ENCODE measurements around the gene OR56A3. TPM values are rescaled to one million over a fixed set of nuclear protein-coding genes. Genes with fewer than 3 reads are reported as not detected.
"Not testable (repeated sequence)": the region's sequence is repeated elsewhere in the genome, so short reads cannot be mapped to it uniquely, and the experiment has no call there.

OR56A3 gene
- total and polyA plus RNA-seq, 4 experiments from 2014 or later = not detected

GRCh38 chr11:5937868-5938602 lies 4.0 kb upstream of the OR56A3 start:
- intact Hi-C loops (cut with micrococcal nuclease) = no loop called here
- Histone ChIP-seq H3K4me1 (ENCODE audit: insufficient read depth, low read length) (no peaks in the 10 kb centered on the region), H3K27ac (ENCODE audit: low read depth, low read length) (no peak overlapping the region), H3K4me3 (ENCODE audit: low read length in 2 of 2) (no peak overlapping the region), H3K9me3 (ENCODE audit: control insufficient read depth in 1 of 2, low read length in 2 of 2) (no peaks in the 10 kb centered on the region), H3K27me3 (ENCODE audit: insufficient read depth, low read length) (no peaks in the 10 kb centered on the region), H3K36me3 (ENCODE audit: insufficient read depth, low read length) (no peaks in the 10 kb centered on the region)
- peaks cover 0 to 3% (median 0%) of the 10 kb centered on the region in 8 donors for H3K9me3 Mint-ChIP-seq
- DNase-seq = no peak
- H3K27me3 Mint-ChIP-seq = peaks cover 0 to 5% of the 10 kb centered on the region in 2 donors
- ChIA-PET POLR2A (ENCODE audit: partially characterized antibody) (no interaction called here), CTCF (ENCODE audit: partially characterized antibody) (no interaction called here)
- no peaks in the 10 kb centered on the region for H3K4me1 Mint-ChIP-seq
- H3K36me3 Mint-ChIP-seq = no peaks in the 10 kb centered on the region
- H3K4me3 Mint-ChIP-seq = peak overlapping the region in 1 of 8 donors; percentile 3
- no peak overlapping the region for H3K27ac Mint-ChIP-seq

- Histone ChIP-seq H3K27me3 (ENCODE audit: insufficient read depth, low read length) (no peaks in the 10 kb centered on the region), H3K36me3 (ENCODE audit: insufficient read depth, low read length) (no peaks in the 10 kb centered on the region), H3K4me1 (ENCODE audit: insufficient read depth, low read length) (no peaks in the 10 kb centered on the region), H3K27ac (ENCODE audit: low read depth, low read length) (no peak overlapping the region), H3K9me3 (ENCODE audit: control insufficient read depth in 1 of 2, low read length in 2 of 2) (no peaks in the 10 kb centered on the region), H3K4me3 (ENCODE audit: low read length in 2 of 2) (no peak overlapping the region)
- H3K9me3 Mint-ChIP-seq = peaks cover 0 to 2% (median 0%) of the 10 kb centered on the region in 8 donors
- H3K27me3 Mint-ChIP-seq = peaks cover 0 to 6% of the 10 kb centered on the region in 2 donors
- H3K27ac Mint-ChIP-seq = no peak overlapping the region
- H3K4me1 Mint-ChIP-seq = no peaks in the 10 kb centered on the region
- no peak overlapping the region for H3K4me3 Mint-ChIP-seq
- DNase-seq = no peak
- ChIA-PET CTCF (ENCODE audit: partially characterized antibody) (no interaction called here), POLR2A (ENCODE audit: partially characterized antibody) (no interaction called here)
- H3K36me3 Mint-ChIP-seq = no peaks in the 10 kb centered on the region
- intact Hi-C loops (cut with micrococcal nuclease) = no loop called here
These were observed 3.5 kb upstream of the OR56A3 start for GRCh38 chr11:5938603-5938965.

GRCh38 chr11:5940748-5941147 lies 1.3 kb upstream of the OR56A3 start:
- H3K27me3 Mint-ChIP-seq = peaks cover 0 to 9% of the 10 kb centered on the region in 2 donors
- H3K36me3 ChIP-seq (ENCODE audit: insufficient read depth, low read length) = no peaks in the 10 kb centered on the region
- no peaks in the 10 kb centered on the region for H3K4me1 ChIP-seq (ENCODE audit: insufficient read depth, low read length)
- H3K36me3 Mint-ChIP-seq = no peaks in the 10 kb centered on the region
- peaks cover 0 to 2% (median 0%) of the 10 kb centered on the region in 8 donors for H3K9me3 Mint-ChIP-seq
- no peaks in the 10 kb centered on the region for H3K9me3 ChIP-seq (ENCODE audit: control insufficient read depth in 1 of 2, low read length in 2 of 2)
- no peak overlapping the region for H3K4me3 Mint-ChIP-seq
- H3K27me3 ChIP-seq (ENCODE audit: insufficient read depth, low read length) = no peaks in the 10 kb centered on the region
- no peak overlapping the region for H3K27ac Mint-ChIP-seq
- POLR2A ChIA-PET (ENCODE audit: partially characterized antibody) = no interaction called here
- H3K27ac ChIP-seq (ENCODE audit: low read depth, low read length) = no peak overlapping the region
- no peak for DNase-seq
- H3K4me1 Mint-ChIP-seq = no peaks in the 10 kb centered on the region
- CTCF ChIA-PET (ENCODE audit: partially characterized antibody) = no interaction called here
- intact Hi-C loops (cut with micrococcal nuclease) = no loop called here
- no peak overlapping the region for H3K4me3 ChIP-seq (ENCODE audit: low read length in 2 of 2)

GRCh38 chr11:5955586-5955985 lies 13.5 kb downstream of the OR56A3 start:
- H3K27ac ChIP-seq (ENCODE audit: low read depth, low read length) = no peak overlapping the region
- H3K27ac Mint-ChIP-seq = no peak overlapping the region
- H3K4me3 Mint-ChIP-seq = no peak overlapping the region
- intact Hi-C loops (cut with micrococcal nuclease) = no loop called here
- CTCF ChIA-PET (ENCODE audit: partially characterized antibody) = no interaction called here
- H3K36me3 Mint-ChIP-seq = no peaks in the 10 kb centered on the region
- no peaks in the 10 kb centered on the region for H3K4me1 ChIP-seq (ENCODE audit: insufficient read depth, low read length)
- H3K9me3 Mint-ChIP-seq = peaks cover 0 to 12% (median 7%) of the 10 kb centered on the region in 8 donors
- H3K4me1 Mint-ChIP-seq = no peaks in the 10 kb centered on the region
- H3K27me3 ChIP-seq (ENCODE audit: insufficient read depth, low read length) = no peaks in the 10 kb centered on the region
- no peak for DNase-seq
- H3K4me3 ChIP-seq (ENCODE audit: low read length in 2 of 2) = no peak overlapping the region
- H3K36me3 ChIP-seq (ENCODE audit: insufficient read depth, low read length) = no peaks in the 10 kb centered on the region
- POLR2A ChIA-PET (ENCODE audit: partially characterized antibody) = no interaction called here
- H3K9me3 ChIP-seq (ENCODE audit: control insufficient read depth in 1 of 2, low read length in 2 of 2) = no peaks in the 10 kb centered on the region
- H3K27me3 Mint-ChIP-seq = peaks cover 0 to 3% of the 10 kb centered on the region in 2 donors

GRCh38 chr11:5960704-5961320 lies 18.8 kb downstream of the OR56A3 start:
- H3K4me1 Mint-ChIP-seq; H3K27ac Mint-ChIP-seq; H3K36me3 ChIP-seq (ENCODE audit: insufficient read depth, low read length); POLR2A ChIA-PET (ENCODE audit: partially characterized antibody); H3K4me1 ChIP-seq (ENCODE audit: insufficient read depth, low read length); H3K36me3 Mint-ChIP-seq; H3K27ac ChIP-seq (ENCODE audit: low read depth, low read length); CTCF ChIA-PET (ENCODE audit: partially characterized antibody); H3K4me3 ChIP-seq (ENCODE audit: low read length in 2 of 2); H3K9me3 ChIP-seq (ENCODE audit: control insufficient read depth in 1 of 2, low read length in 2 of 2); H3K27me3 Mint-ChIP-seq; H3K27me3 ChIP-seq (ENCODE audit: insufficient read depth, low read length); H3K4me3 Mint-ChIP-seq; intact Hi-C loops (cut with micrococcal nuclease): not testable (repeated sequence)
- H3K9me3 Mint-ChIP-seq = peaks cover 0 to 42% (median 33%) of the 10 kb centered on the region in 8 donors
- peak in 1 of 5 donors; percentile 25 for DNase-seq

- Mint-ChIP-seq H3K4me1 (no peaks in the 10 kb centered on the region), H3K27me3 (peaks cover 2 to 7% of the 10 kb centered on the region in 2 donors)
- POLR2A ChIA-PET (ENCODE audit: partially characterized antibody) = no interaction called here
These were observed 24.9 kb downstream of the OR56A3 start for GRCh38 chr11:5966958-5967357.

GRCh38 chr11:5967708-5968107 lies 25.7 kb downstream of the OR56A3 start:
- CTCF ChIA-PET (ENCODE audit: partially characterized antibody) = no interaction called here
- POLR2A ChIA-PET (ENCODE audit: partially characterized antibody) = no interaction called here
- H3K4me3 Mint-ChIP-seq = no peak overlapping the region

More at GRCh38 chr11:5966958-5967357, 24.9 kb downstream of the OR56A3 start:
- no peaks in the 10 kb centered on the region for H3K4me1 ChIP-seq (ENCODE audit: insufficient read depth, low read length)
- H3K27me3 ChIP-seq (ENCODE audit: insufficient read depth, low read length) = no peaks in the 10 kb centered on the region
- no peak overlapping the region for H3K27ac ChIP-seq (ENCODE audit: low read depth, low read length)
- H3K36me3 ChIP-seq (ENCODE audit: insufficient read depth, low read length) = no peaks in the 10 kb centered on the region
- Mint-ChIP-seq H3K27ac (no peak overlapping the region), H3K36me3 (peaks cover 0 to 4% of the 10 kb centered on the region in 2 donors), H3K9me3 (peaks cover 0 to 29% (median 23%) of the 10 kb centered on the region in 8 donors), H3K4me3 (no peak overlapping the region)
- no peaks in the 10 kb centered on the region for H3K9me3 ChIP-seq (ENCODE audit: control insufficient read depth in 1 of 2, low read length in 2 of 2)
- no peak overlapping the region for H3K4me3 ChIP-seq (ENCODE audit: low read length in 2 of 2)
- CTCF ChIA-PET (ENCODE audit: partially characterized antibody) = interaction anchor here (0.6 kb wide), 1 partner anchor 46 kb away, joined by 3 read pairs; no protein-coding TSS in a partner anchor
- intact Hi-C loops (cut with micrococcal nuclease) = no loop called here
- DNase-seq = no peak

More at GRCh38 chr11:5967708-5968107, 25.7 kb downstream of the OR56A3 start:
- Histone ChIP-seq H3K36me3 (ENCODE audit: insufficient read depth, low read length) (no peaks in the 10 kb centered on the region), H3K4me1 (ENCODE audit: insufficient read depth, low read length) (no peaks in the 10 kb centered on the region), H3K27ac (ENCODE audit: low read depth, low read length) (no peak overlapping the region), H3K27me3 (ENCODE audit: insufficient read depth, low read length) (no peaks in the 10 kb centered on the region), H3K4me3 (ENCODE audit: low read length in 2 of 2) (no peak overlapping the region), H3K9me3 (ENCODE audit: control insufficient read depth in 1 of 2, low read length in 2 of 2) (no peaks in the 10 kb centered on the region)
- Mint-ChIP-seq H3K4me1 (no peaks in the 10 kb centered on the region), H3K36me3 (peaks cover 0 to 2% of the 10 kb centered on the region in 2 donors), H3K27ac (peak overlapping the region in 1 of 7 donors; percentile 3), H3K27me3 (peaks cover 2 to 7% of the 10 kb centered on the region in 2 donors), H3K9me3 (peaks cover 0 to 21% (median 18%) of the 10 kb centered on the region in 8 donors)
- no peak for DNase-seq
- intact Hi-C loops (cut with micrococcal nuclease) = no loop called here
